B cell (primary cell): ENCODE data around the gene SSR1. TPM values are rescaled to one million over a fixed set of nuclear protein-coding genes. Genes with fewer than 3 reads are reported as not detected.

Source experiments
- ATAC-seq: fragments of 200-7000 bp; cut with Tn5 transposase; one replicate; pipeline ENCODE4 v1.10.0; 2021; ENCODE audit warnings: low read depth, mild to moderate bottlenecking, moderate number of reproducible peaks, moderate library complexity
- CTCF ChIA-PET: fragments of 350-600 bp; sonication (Branson Sonifier 250); formaldehyde crosslinking; loops from one replicate; lab custom pipeline; 2021; ENCODE audit warnings: antibody characterized with exemption, inconsistent platforms; lab: Charles Lee
- POLR2A ChIA-PET: fragments of 350-600 bp; sonication (Branson Sonifier 250); formaldehyde crosslinking; loops from one replicate; lab custom pipeline; 2021; ENCODE audit warnings: antibody characterized with exemption; lab: Charles Lee
- DNase-seq: peaks from one replicate; pipeline ENCODE4 v3.0.0; 2013
- H2AFZ ChIP-seq: 2 replicates; pipeline ENCODE4 v1.6.1; 2012; ENCODE audit warnings: mild to moderate bottlenecking, low read depth, low read length; ENCODE audit not compliant: insufficient read depth, poor library complexity, severe bottlenecking
- H3K27ac ChIP-seq, 2 donors: 1 replicate in 1 of 2; 2 replicates in 1 of 2; pipeline ENCODE4 v1.5.1; 2012 to 2013; ENCODE audit warnings: low read length in 2 of 2, mild to moderate bottlenecking in 2 of 2, moderate library complexity in 1 of 2
- H3K27me3 ChIP-seq, 4 experiments: fragments of 200-600 bp in 1 of 4; sonication (generic) in 1 of 4; replicated peaks in 1 of 4; 1 replicate in 2 of 4; 2 replicates in 2 of 4; pipeline versions ENCODE4 v1.6.1 to v1.7.0; 2013 to 2016; ENCODE audit warnings: low read length in 3 of 4, mild to moderate bottlenecking in 2 of 4, mixed read lengths in 1 of 4, moderate library complexity in 1 of 4; ENCODE audit not compliant: insufficient read depth in 4 of 4, control insufficient read depth in 3 of 4; ENCODE audit errors: control extremely low read depth in 1 of 4
- H3K36me3 ChIP-seq, 2 experiments: replicated peaks in 1 of 2; 1 replicate in 1 of 2; 2 replicates in 1 of 2; pipeline versions ENCODE4 v1.6.1 to v1.7.1; 2013; ENCODE audit warnings: low read length in 1 of 2; ENCODE audit not compliant: insufficient read depth in 2 of 2, control insufficient read depth in 1 of 2; ENCODE audit errors: control extremely low read depth in 1 of 2, extremely low read depth in 1 of 2
- H3K4me1 ChIP-seq, 2 donors: fragments of 200-600 bp in 1 of 2; sonication (generic) in 1 of 2; 1 replicate in 1 of 2; 2 replicates in 1 of 2; pipeline versions ENCODE4 v1.5.1 to v1.6.1; 2013 to 2017; ENCODE audit warnings: low read length in 2 of 2; ENCODE audit not compliant: control insufficient read depth in 2 of 2, insufficient read depth in 2 of 2
- H3K4me2 ChIP-seq: replicated peaks from 2 replicates; pipeline ENCODE3; 2012; ENCODE audit warnings: mild to moderate bottlenecking, low read depth, low read length; ENCODE audit not compliant: poor library complexity, severe bottlenecking
- H3K4me3 ChIP-seq, 5 experiments: fragments of 200-600 bp in 1 of 5; sonication (generic) in 1 of 5; 1 replicate in 3 of 5; 2 replicates in 2 of 5; pipeline versions ENCODE4 v1.5.1 to v1.7.0; 2011 to 2016; ENCODE audit warnings: low read length in 4 of 5, mild to moderate bottlenecking in 4 of 5, low read depth in 2 of 5, control low read depth in 1 of 5, moderate library complexity in 1 of 5; ENCODE audit not compliant: insufficient read depth in 1 of 5; ENCODE audit errors: control extremely low read depth in 1 of 5, extremely low read depth in 1 of 5
- H3K79me2 ChIP-seq: fragments of 200-600 bp; sonication (generic); one replicate; pipeline ENCODE4 v1.6.0; 2016; ENCODE audit warnings: low read length; ENCODE audit not compliant: control insufficient read depth, insufficient read depth
- H3K9ac ChIP-seq: fragments of 200-600 bp; sonication (generic); 2 replicates; pipeline ENCODE4 v1.6.1; 2017; ENCODE audit warnings: mild to moderate bottlenecking, low read length, moderate library complexity
- H3K9me3 ChIP-seq, 3 donors: one replicate each; pipeline versions ENCODE4 v1.6.1 to v1.7.1; 2013; ENCODE audit warnings: low read length in 2 of 3; ENCODE audit not compliant: control insufficient read depth in 2 of 3, insufficient read depth in 1 of 3; ENCODE audit errors: control extremely low read depth in 1 of 3
- H4K20me1 ChIP-seq: 2 replicates; pipeline ENCODE4 v1.6.0; 2012; ENCODE audit warnings: mild to moderate bottlenecking, low read length; ENCODE audit not compliant: insufficient read depth, control insufficient read depth, poor library complexity, severe bottlenecking
- H3K27ac Mint-ChIP-seq: one replicate; pipeline ENCODE4 v1.8.0; 2021; ENCODE audit warnings: mixed read lengths
- H3K27me3 Mint-ChIP-seq: one replicate; pipeline ENCODE4 v1.8.0; 2021; ENCODE audit warnings: mixed read lengths
- H3K4me1 Mint-ChIP-seq: one replicate; pipeline ENCODE4 v1.8.0; 2021; ENCODE audit warnings: mixed read lengths
- H3K4me3 Mint-ChIP-seq: one replicate; pipeline ENCODE4 v1.8.0; 2021; ENCODE audit warnings: mixed read lengths
- H3K9me3 Mint-ChIP-seq: one replicate; pipeline ENCODE4 v1.8.0; 2022; ENCODE audit warnings: mixed read lengths; ENCODE audit not compliant: insufficient read depth
- CTCF ChIP-seq: fragments of 200-600 bp; IDR thresholded peaks from one replicate; pipeline ENCODE4 v1.8.0; 2022; ENCODE audit warnings: antibody characterized with exemption, mild to moderate bottlenecking
- EZH2 ChIP-seq: IDR thresholded peaks from 2 replicates; pipeline ENCODE4 v1.6.1; 2012; ENCODE audit warnings: borderline replicate concordance, low read depth, mild to moderate bottlenecking, moderate library complexity, low read length; ENCODE audit not compliant: insufficient read depth, poor library complexity, severe bottlenecking
- WGBS: methylation state at CpG from one replicate; pipeline ENCODE4 v1.1.5; 2013; ENCODE audit warnings: missing lambda C conversion rate; ENCODE audit not compliant: insufficient coverage; 5-methylcytosine and 5-hydroxymethylcytosine counted together
- intact Hi-C: fragments of 100-400 bp; cut with micrococcal nuclease; formaldehyde crosslinking; loops from one replicate; pipeline ENCODE4 v1.10.0; 2022
- polyA plus RNA-seq: library from polyadenylated mRNA; depleted of rRNA; stranded (reverse); fragments of >200 nt; gene quantifications from 2 replicates; pipeline ENCODE4 v1.2.3, GENCODE V29; 2012
- total RNA-seq, 2 donors: library from RNA; stranded (reverse); fragments of 120-200 nt in 1 of 2; gene quantifications; 1 replicate in 1 of 2; 2 replicates in 1 of 2; pipeline versions ENCODE4 v1.2.3 to v1.2.4, GENCODE V29; 2013 to 2022

SSR1 gene
- total and polyA plus RNA-seq, 2 donors (not counting 1 experiment from before 2014, with no cell fraction given): 15.9 to 81.6 TPM

- H2AFZ ChIP-seq: peak overlapping the region; percentile 88
These were observed 52.5 kb downstream of the SSR1 start for GRCh38 chr6:7260291-7261031.

More at GRCh38 chr6:7260291-7261031, 52.5 kb downstream of the SSR1 start:
- Histone ChIP-seq H3K4me1 (peaks cover 16 to 18% of the 10 kb centered on the region in 2 donors), H3K9me3 (peaks cover 0 to 18% (median 4%) of the 10 kb centered on the region in 3 donors), H3K4me2 (peak overlapping the region; percentile 98), H4K20me1 (no peaks in the 10 kb centered on the region), H3K27ac (no peak overlapping the region), H3K27me3 (peaks cover 0 to 22% (median 1%) of the 10 kb centered on the region in 4 experiments), H3K4me3 (peak overlapping the region; percentile 43 to 66 (median 60)), H3K79me2 (no peaks in the 10 kb centered on the region), H3K9ac (peak overlapping the region; percentile 71), H3K36me3 (no peaks in the 10 kb centered on the region)
- ATAC-seq (peak; percentile 15), DNase-seq (no peak)
- no peak for TF ChIP-seq EZH2
- no peak for TF ChIP-seq CTCF
- intact Hi-C loops: no loop called here
- H3K4me3 Mint-ChIP-seq: peak overlapping the region; percentile 96
- ChIA-PET POLR2A (no interaction called here), CTCF (interaction anchor here (1.0 to 1.5 kb wide), 2 partner anchors 15 to 17 kb away, joined by 3 to 4 read pairs; no protein-coding TSS in a partner anchor)
- no peaks in the 10 kb centered on the region for H3K9me3 Mint-ChIP-seq
- 56% methylated on average over 11 of the region's 13 CpGs for WGBS
- peaks cover 16% of the 10 kb centered on the region for H3K27me3 Mint-ChIP-seq
- peak overlapping the region; percentile 33 for H3K27ac Mint-ChIP-seq
- peaks cover 32% of the 10 kb centered on the region for H3K4me1 Mint-ChIP-seq
